ENCODE data around the gene OCRL.

GRCh38 chrX:129576539-129576938 lies 36.5 kb downstream of the OCRL start:
- no peak for TF ChIP-seq POLR2A (IDR thresholded peaks at IDR 0.05)
- TF ChIP-seq CTCF (IDR thresholded peaks at IDR 0.05), result no peak

All from lower leg skin (tissue), 3 donors.